Right lobe of liver (tissue), 4 donors: ENCODE measurements around the gene RAB37.

Experiments
- CTCF ChIP-seq, 4 donors: fragments of 200-600 bp in 3 of 4; fragments of 450-650 bp in 1 of 4; IDR thresholded peaks; one replicate each; pipeline versions ENCODE4 v1.5.1 to v1.8.0; 2016 to 2022; ENCODE audit warnings: antibody characterized with exemption in 4 of 4, mild to moderate bottlenecking in 2 of 4
- POLR2A ChIP-seq: fragments of 450-650 bp; IDR thresholded peaks from one replicate; pipeline ENCODE4 v1.6.1; 2017; ENCODE audit warnings: antibody characterized with exemption, mild to moderate bottlenecking
- donor health status: DM: no; HTN: no; CAD: no.
- donor health status: DM: no; HTN: no; CAD: no.
- donor health status: DM: no; HTN: yes; CAD: no.

DNA sequence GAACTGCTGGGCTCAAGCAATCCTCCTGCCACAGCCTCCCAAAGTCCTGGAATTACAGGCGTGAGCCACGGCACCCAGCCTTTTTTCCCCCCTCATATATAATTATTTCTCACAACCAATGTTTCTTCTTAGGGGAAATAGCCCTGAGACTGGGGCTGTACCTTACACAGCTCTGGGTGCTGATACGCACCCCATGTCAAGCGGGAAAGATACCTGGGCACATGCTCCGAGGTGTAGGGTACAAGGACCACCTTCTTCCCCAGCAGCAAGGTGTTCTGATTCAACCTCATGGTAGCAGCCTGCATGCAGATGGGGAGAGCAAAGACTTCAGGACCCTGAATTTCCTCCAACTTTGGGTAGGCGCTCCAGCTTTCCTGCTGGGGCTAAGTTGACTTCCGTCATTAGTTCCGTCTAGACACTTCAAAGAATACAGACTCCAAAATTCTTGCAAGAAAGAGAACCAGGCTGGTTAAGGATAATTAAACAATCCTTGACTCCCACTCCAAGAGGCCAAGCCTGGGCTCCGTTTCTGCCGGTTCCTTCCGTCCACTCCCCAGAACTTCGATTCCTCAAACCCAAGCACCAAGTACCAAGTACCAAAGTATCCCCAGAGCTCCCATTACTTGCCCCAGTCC, 38.5 kb downstream of the RAB37 start:
- no peak for TF ChIP-seq CTCF (IDR thresholded peaks at IDR 0.05)
- TF ChIP-seq POLR2A, result no peak
